CD4-positive, alpha-beta T cell treated with Interleukin-6 at 100 ng/mL for 8 hours (primary cell): Measurements from ENCODE around the gene WDHD1.
"Not testable (repeated sequence)": the region's sequence is repeated elsewhere in the genome, so short reads cannot be mapped to it uniquely, and the experiment has no call there.

Source experiments
- DNase-seq: peaks from one replicate; pipeline ENCODE4 v3.0.0-alpha.2; 2020; ENCODE audit warnings: mixed read lengths, low spot score

WDHD1 gene

GRCh38 chr14:54952803-54953202 is 74.1 kb downstream of the WDHD1 start:
- not testable (repeated sequence) for DNase-seq

DNA sequence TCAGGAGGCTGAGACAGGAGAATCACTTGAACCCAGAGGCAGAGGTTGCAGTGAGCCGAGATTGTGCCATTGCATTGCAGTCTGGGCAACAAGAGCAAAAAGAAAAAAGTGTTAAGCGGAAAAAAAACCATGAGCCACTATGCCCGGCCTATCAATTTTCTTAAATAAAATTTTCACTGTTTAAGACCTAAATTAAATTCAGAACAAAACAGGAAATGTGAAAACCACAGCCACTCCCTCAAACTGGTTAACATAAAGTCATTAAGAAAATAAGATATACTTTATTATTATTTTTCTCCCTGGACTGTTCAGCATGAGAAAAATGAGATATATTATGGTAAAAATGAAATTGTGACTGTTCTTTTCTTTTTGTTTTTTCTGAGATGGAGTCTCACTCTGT is 79.7 kb downstream of the WDHD1 start:
- no peak for DNase-seq

GRCh38 chr14:54946500-54946899 is 80.4 kb downstream of the WDHD1 start:
- no peak for DNase-seq

DNA sequence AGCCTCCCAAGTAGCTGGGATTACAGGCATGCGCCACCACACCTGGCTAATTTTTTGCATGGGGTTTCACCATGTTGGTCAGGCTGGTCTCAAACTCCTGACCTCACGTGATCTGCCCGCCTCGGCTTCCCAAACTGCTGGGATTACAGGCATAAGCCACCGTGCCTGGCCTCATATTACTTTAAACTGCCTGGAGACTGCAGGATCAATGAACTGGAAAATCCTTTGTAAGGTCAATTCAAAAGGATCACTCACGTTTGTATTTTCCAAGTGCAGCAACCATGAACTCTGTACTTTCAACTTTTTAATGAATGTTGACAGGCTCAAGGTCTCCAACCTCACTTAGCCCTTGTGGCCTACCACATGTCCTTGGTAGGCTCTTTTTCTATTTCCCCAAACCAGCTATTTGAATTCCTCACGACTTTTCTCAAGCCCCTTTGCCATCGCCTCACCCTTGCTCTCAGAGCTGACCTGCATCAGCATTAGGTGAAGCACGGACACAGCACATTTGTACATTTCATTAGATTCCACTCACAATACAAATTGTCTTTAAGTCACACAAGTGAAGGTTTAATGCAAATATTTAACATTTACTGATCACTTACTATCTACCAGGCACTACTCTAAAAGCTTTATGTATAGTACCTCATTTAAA is 82.0 kb downstream of the WDHD1 start:
- DNase-seq, result no peak

DNA sequence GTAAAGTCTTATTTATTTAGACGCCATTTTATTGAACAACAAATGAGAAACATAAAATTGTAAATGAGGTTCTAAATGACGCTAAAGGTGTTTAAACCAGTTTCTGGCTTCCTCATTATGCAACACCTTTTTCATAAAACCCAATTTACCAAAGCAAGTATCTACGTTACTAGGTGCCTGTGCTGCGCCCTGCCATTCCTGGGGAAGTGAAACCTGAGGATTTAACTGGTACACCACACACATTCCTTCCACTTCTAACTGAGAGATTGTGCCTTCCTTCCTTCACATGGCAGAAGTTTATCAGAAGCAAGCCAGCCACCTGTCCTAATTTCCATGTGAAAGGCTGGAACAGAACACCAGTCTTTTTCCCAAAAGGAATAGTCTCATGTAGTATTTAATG is 84.0 kb downstream of the WDHD1 start:
- no peak for DNase-seq

DNA sequence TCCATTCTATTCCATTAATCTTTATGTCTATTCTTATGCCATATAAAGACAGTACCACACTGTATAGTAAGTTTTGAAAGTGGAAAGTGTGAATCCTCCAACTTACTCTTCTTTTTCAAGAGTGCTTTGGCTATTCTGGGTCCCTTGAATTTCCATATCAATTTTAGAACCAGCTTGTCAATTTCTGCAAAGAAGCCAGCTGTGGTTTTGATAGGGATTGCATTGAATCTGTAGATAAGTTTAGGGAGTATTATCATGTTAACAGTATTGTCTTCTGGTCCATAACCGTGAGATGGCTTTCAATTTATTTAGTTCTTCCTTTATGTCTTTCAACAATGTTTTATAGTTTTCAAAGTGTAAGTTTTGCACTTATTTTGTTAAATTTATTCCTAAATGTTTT is 90.1 kb downstream of the WDHD1 start:
- no peak for DNase-seq

DNA sequence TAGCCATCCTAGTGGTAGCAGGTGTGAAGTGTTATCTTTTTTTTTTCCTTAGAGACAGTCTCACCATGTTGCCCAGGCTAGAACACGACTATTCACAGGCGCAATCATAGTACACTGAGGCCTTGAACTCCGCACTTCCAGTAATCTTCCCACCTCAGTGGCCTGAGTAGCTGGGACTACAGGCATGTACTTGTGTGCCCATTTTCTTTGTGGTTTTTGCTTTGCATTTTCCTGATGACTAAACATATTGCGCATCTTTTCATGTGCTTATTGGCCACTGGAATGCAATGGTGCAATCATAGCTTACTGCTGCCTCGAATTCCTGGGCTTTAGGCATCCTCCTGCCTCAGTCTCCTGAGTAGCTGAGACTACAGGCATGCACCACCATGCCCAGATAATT is 90.9 kb downstream of the WDHD1 start:
- no peak for DNase-seq

DNA sequence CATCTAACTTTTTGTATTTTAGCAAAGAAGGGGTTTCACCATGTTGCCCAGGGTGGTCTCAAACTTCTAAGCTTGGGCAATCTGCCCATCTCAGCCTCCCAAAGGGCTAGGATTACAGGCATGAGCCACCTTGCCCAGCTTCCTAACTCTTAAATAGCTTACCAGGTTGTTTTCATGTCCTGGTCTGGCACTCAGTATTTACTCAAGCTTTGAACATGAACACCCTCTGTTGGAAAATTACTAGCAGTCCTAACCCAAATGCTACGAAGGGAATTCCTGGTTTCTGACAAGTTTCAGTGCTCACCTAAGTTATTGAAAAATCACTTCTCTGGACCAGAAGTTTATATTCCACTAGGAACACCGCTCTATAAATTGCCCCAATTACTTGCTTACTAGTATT is 91.8 kb downstream of the WDHD1 start:
- no peak for DNase-seq

- no peak for DNase-seq
Observed at GRCh38 chr14:54933006-54933405, 93.9 kb downstream of the WDHD1 start.

DNA sequence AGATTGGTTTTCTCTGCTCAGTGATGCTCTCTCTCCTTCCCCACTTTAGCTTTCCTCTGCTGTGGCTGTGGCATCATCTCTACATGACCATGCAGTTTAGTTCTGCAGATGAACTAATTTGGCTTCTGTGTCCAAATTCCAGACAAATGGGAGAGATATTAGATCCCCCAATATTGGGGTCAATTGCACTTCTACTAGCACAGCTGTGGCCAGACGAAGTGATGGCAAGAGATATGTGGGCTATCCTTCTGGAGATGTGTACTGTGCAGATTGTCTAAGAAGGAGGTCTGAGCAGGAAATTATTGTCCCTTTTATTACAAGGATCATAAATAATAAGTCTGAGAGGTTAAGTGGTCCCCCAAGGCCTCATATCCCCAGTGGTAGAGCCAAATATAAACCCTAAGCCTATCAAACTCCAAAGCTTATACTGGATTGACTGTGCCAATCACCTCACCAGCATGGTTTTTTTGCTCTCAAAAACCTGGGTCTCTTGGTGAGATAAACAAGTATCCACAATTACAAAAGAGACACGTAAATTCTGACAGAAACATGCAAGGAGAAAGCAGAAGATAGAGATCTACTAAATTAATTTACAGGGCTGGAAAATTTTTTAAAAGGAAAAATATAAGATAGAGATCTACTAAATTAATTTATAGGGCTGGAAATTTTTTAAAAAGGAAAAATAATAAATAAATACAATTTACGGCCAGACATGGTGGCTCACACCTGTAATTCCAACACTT is 95.1 kb downstream of the WDHD1 start:
- DNase-seq, result no peak

DNA sequence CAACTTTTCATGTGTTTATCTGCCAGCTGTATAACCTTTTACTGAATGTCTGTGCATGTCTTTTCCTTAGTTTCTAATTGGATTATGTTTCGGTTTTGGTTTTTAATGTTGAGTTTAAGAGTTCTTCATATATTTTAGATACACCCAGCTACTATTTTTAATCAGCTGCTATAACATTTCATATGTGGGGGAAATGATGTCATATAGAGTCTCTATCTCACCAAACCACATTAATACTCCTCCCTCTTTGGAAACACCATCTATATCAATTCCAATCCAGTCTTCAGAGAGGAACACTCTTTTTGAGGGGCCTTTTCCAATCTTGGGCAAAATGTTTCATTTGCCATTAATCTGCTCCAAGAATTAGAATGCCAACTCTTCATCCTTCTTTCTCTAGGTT is 95.8 kb downstream of the WDHD1 start:
- no peak for DNase-seq

- DNase-seq, result no peak
Observed at GRCh38 chr14:54929556-54929955, 97.3 kb downstream of the WDHD1 start.

GRCh38 chr14:54928216-54928615 is 98.7 kb downstream of the WDHD1 start:
- DNase-seq, result no peak

GRCh38 chr14:54927551-54927950 is 99.3 kb downstream of the WDHD1 start:
- no peak for DNase-seq

DNA sequence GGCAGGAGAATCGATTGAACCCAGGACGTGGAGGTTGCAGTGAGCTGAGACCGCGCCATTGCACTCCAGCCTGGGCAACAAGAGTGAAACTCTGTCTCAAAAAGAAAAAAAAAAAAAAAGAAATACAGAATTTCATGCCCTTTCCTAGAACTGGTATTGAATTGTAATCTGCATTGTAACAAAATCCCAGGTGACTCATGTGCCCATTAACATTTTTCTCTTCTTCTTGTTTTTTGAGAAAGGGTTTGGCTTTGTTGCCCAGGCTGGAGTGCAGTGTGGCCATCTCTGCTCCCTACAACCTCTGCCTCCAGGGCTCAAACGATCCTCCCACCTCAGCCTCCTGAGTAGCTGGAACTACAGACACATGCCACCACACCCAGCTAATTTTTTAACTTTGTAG is 100.3 kb downstream of the WDHD1 start:
- DNase-seq, result not testable (repeated sequence)

- DNase-seq, result no peak
Observed at GRCh38 chr14:54922598-54922997, 104.3 kb downstream of the WDHD1 start.

- DNase-seq, result no peak
Observed at GRCh38 chr14:54920052-54920451, 106.8 kb downstream of the WDHD1 start.

GRCh38 chr14:54919330-54919729 is 107.6 kb downstream of the WDHD1 start:
- DNase-seq, result no peak

DNA sequence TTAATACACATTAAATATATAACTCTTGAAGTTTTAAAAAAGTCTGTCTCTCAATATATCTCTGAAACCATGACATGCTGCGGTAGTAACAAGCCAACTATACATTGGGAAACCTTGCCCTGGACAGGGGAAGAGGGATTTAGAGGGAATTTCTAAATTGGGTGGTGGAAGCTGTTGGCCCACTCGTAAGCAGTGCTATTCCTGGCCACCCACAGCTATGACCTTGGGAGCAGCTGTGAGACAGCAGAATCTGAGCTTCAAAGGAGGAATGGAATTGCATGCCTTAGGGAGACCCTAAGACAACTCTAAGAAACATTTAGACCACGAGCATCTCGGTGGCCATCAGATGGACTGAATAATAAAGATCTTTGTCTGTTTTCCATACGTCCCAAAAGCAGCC is 108.5 kb downstream of the WDHD1 start:
- no peak for DNase-seq

DNA sequence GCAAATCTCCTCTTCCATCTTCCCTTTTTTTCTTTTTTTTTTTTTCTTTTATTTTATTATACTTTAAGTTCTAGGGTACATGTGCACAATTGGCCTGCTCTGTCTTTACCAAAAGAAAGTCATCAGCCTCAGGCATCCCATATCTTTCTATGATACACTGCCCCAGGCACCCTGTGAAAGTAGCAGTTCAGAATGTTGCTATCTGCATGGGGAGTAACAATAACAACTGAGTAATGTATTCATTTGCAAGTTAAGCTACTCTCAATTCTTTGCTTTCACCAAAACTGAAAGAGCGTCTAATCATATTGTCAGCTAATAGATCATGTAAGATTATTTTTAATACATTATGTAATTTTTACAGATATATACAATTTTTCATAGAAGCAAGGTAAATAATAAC is 110.8 kb downstream of the WDHD1 start:
- DNase-seq, result no peak

- no peak for DNase-seq
Observed at GRCh38 chr14:54909817-54910558, 116.9 kb downstream of the WDHD1 start.

- not testable (repeated sequence) for DNase-seq
Observed at GRCh38 chr14:54908973-54909372, 117.9 kb downstream of the WDHD1 start.

DNA sequence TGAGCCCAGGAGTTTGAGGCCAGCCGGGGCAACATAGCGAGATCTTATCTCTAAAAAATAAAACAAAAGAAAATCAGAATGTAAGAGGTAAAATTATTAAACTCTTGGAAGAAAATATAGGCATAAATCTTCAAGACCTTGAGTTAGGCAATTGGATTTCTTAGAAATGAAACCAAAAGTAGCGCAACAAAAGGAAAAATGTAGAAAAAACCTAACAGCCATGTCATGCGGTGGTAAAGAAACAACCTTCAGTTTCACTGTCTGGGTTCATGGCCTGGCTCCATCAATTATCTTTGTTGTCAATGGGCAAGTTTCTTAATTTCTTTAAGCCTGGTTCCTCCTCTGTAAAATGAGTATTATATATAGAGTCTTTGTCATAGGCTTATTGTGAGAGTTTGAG is 118.7 kb downstream of the WDHD1 start:
- DNase-seq, result no peak
